LHCN-M2 (cell line): ENCODE data around the gene SGMS2. TPM values are rescaled to one million over a fixed set of nuclear protein-coding genes. Genes with fewer than 3 reads are reported as not detected.

ENCODE experiments used
- total RNA-seq: library from RNA; depleted of rRNA; stranded (reverse); fragments of >200 nt; gene quantifications from 2 replicates; pipeline ENCODE4 v1.2.3, GENCODE V29; 2014; rRNA removed

The SGMS2 gene
- total RNA-seq, 1 experiment from 2014 or later, result 98.9 TPM

Other genes with a start within 250 kb of the SGMS2 start
- gene PAPSS1, start 104.7 kb upstream of the SGMS2 start, total RNA-seq, result 80.1 and 84.2 TPM in 2 replicates
- 8.6 and 13.5 TPM in 2 replicates for gene CYP2U1, start 106.6 kb downstream of the SGMS2 start, total RNA-seq
- 13.4 and 16.1 TPM in 2 replicates for gene HADH, start 165.0 kb downstream of the SGMS2 start, total RNA-seq